Measurements from ENCODE around the gene CISTR.

The CISTR gene

GRCh38 chr12:53696655-53697331 lies 55.0 kb downstream of the CISTR start (continued):
- TF ChIP-seq PATZ1 (tag by site-specific recombination; IDR thresholded peaks at IDR 0.05) (peak; percentile 68), KLF9 (tag by site-specific recombination; IDR thresholded peaks at IDR 0.05; ENCODE audit: low read depth) (no peak), ZNF133 (tag by site-specific recombination; IDR thresholded peaks at IDR 0.05) (no peak), ZNF76 (tag by site-specific recombination; IDR thresholded peaks at IDR 0.05; ENCODE audit: borderline replicate concordance, low read depth) (no peak), ZBTB20 (tag by site-specific recombination; IDR thresholded peaks at IDR 0.05) (peak; percentile 34; the same call in 1 of the 2 replicates), ZNF16 (tag by site-specific recombination; IDR thresholded peaks at IDR 0.05; ENCODE audit: low read depth) (no peak), ZNF518A (tag by site-specific recombination; conservative IDR thresholded peaks at IDR 0.05; ENCODE audit: low read depth) (no peak), ZNF561 (tag by site-specific recombination; IDR thresholded peaks at IDR 0.05; ENCODE audit: borderline replicate concordance) (0 out of 2 replicates have a peak, but pooled peaks have one; percentile 29)

All from HEK293 (cell line).